ACC112 (cell line): ENCODE results near the gene CCDC146.
"Not testable (repeated sequence)": the region's sequence is repeated elsewhere in the genome, so short reads cannot be mapped to it uniquely, and the experiment has no call there.

ENCODE experiments used
- H2AFZ ChIP-seq: fragments of 200-600 bp; sonication (generic); one replicate; pipeline ENCODE4 v1.6.0; 2017; ENCODE audit warnings: antibody characterized with exemption, low read length; ENCODE audit not compliant: unreplicated experiment
- H3K27ac ChIP-seq: fragments of 200-600 bp; sonication (generic); 2 replicates; pipeline ENCODE4 v1.5.1; 2014; ENCODE audit warnings: low read depth, mild to moderate bottlenecking, antibody characterized with exemption, low read length, moderate library complexity
- H3K27me3 ChIP-seq: fragments of 200-600 bp; sonication (generic); 2 replicates; pipeline ENCODE4 v1.6.1; 2014; ENCODE audit warnings: mild to moderate bottlenecking, antibody characterized with exemption, low read length, moderate library complexity, mixed read lengths; ENCODE audit not compliant: insufficient read depth
- H3K36me3 ChIP-seq: fragments of 200-600 bp; sonication (generic); 2 replicates; pipeline ENCODE4 v1.6.1; 2016; ENCODE audit warnings: mild to moderate bottlenecking, antibody characterized with exemption, low read length, moderate library complexity, mixed read lengths; ENCODE audit not compliant: insufficient read depth
- H3K4me1 ChIP-seq: fragments of 200-600 bp; sonication (generic); one replicate; pipeline ENCODE4 v1.6.1; 2016; ENCODE audit warnings: low read length, mixed read lengths; ENCODE audit not compliant: insufficient read depth, unreplicated experiment, control insufficient read depth
- H3K4me3 ChIP-seq: fragments of 200-600 bp; sonication (generic); 2 replicates; pipeline ENCODE4 v1.5.1; 2014; ENCODE audit warnings: mild to moderate bottlenecking, low read depth, low read length
- H3K79me2 ChIP-seq: fragments of 200-600 bp; sonication (generic); one replicate; pipeline ENCODE4 v1.6.0; 2016; ENCODE audit warnings: low read length; ENCODE audit not compliant: control insufficient read depth, unreplicated experiment, insufficient read depth

CCDC146 gene

GRCh38 chr7:77226357-77226839 lies 104.0 kb downstream of the CCDC146 start:
- Histone ChIP-seq H3K4me3 (no peak overlapping the region), H3K36me3 (no peaks in the 10 kb centered on the region), H3K4me1 (peaks cover 13% of the 10 kb centered on the region), H3K27ac (0 out of 2 replicates have a peak overlapping the region, but pooled peaks have one; percentile 7), H3K79me2 (no peaks in the 10 kb centered on the region), H2AFZ (no peak overlapping the region), H3K27me3 (no peaks in the 10 kb centered on the region)

GRCh38 chr7:77228795-77229194 lies 106.4 kb downstream of the CCDC146 start:
- H3K4me1 ChIP-seq, result peaks cover 13% of the 10 kb centered on the region
- not testable (repeated sequence) for H3K4me3 ChIP-seq, H2AFZ ChIP-seq, H3K79me2 ChIP-seq, H3K36me3 ChIP-seq, H3K27ac ChIP-seq, H3K27me3 ChIP-seq

- Histone ChIP-seq H3K27me3 (no peaks in the 10 kb centered on the region), H3K79me2 (no peaks in the 10 kb centered on the region), H3K27ac (no peak overlapping the region), H3K4me3 (no peak overlapping the region), H3K4me1 (no peaks in the 10 kb centered on the region), H2AFZ (no peak overlapping the region), H3K36me3 (no peaks in the 10 kb centered on the region)
Observed at GRCh38 chr7:77232467-77232866, 110.1 kb downstream of the CCDC146 start.

GRCh38 chr7:77235276-77235675 lies 112.9 kb downstream of the CCDC146 start:
- no peaks in the 10 kb centered on the region for H3K27me3 ChIP-seq
- H2AFZ ChIP-seq, result no peak overlapping the region
- no peak overlapping the region for H3K27ac ChIP-seq
- H3K4me3 ChIP-seq, result no peak overlapping the region
- H3K79me2 ChIP-seq, result no peaks in the 10 kb centered on the region
- H3K4me1 ChIP-seq, result no peaks in the 10 kb centered on the region
- H3K36me3 ChIP-seq, result no peaks in the 10 kb centered on the region

- Histone ChIP-seq H3K4me1 (no peaks in the 10 kb centered on the region), H3K4me3 (no peak overlapping the region), H2AFZ (no peak overlapping the region), H3K36me3 (no peaks in the 10 kb centered on the region), H3K27ac (no peak overlapping the region), H3K27me3 (no peaks in the 10 kb centered on the region), H3K79me2 (no peaks in the 10 kb centered on the region)
Observed at GRCh38 chr7:77238703-77239136, 116.3 kb downstream of the CCDC146 start.

GRCh38 chr7:77239471-77239870 lies 117.1 kb downstream of the CCDC146 start:
- Histone ChIP-seq H3K4me3 (no peak overlapping the region), H3K27ac (no peak overlapping the region), H3K4me1 (no peaks in the 10 kb centered on the region), H3K27me3 (no peaks in the 10 kb centered on the region), H3K36me3 (no peaks in the 10 kb centered on the region), H3K79me2 (no peaks in the 10 kb centered on the region), H2AFZ (no peak overlapping the region)

GRCh38 chr7:77242068-77242467 lies 119.7 kb downstream of the CCDC146 start:
- H3K27ac ChIP-seq, result no peak overlapping the region
- no peak overlapping the region for H2AFZ ChIP-seq
- peaks cover 15% of the 10 kb centered on the region for H3K4me1 ChIP-seq
- no peaks in the 10 kb centered on the region for H3K27me3 ChIP-seq
- H3K79me2 ChIP-seq, result no peaks in the 10 kb centered on the region
- no peak overlapping the region for H3K4me3 ChIP-seq
- no peaks in the 10 kb centered on the region for H3K36me3 ChIP-seq

GRCh38 chr7:77242554-77242953 lies 120.1 kb downstream of the CCDC146 start:
- no peaks in the 10 kb centered on the region for H3K27me3 ChIP-seq
- no peak overlapping the region for H2AFZ ChIP-seq
- H3K4me3 ChIP-seq, result no peak overlapping the region
- H3K79me2 ChIP-seq, result no peaks in the 10 kb centered on the region
- peaks cover 15% of the 10 kb centered on the region for H3K4me1 ChIP-seq
- H3K27ac ChIP-seq, result no peak overlapping the region
- H3K36me3 ChIP-seq, result no peaks in the 10 kb centered on the region

- no peaks in the 10 kb centered on the region for H3K79me2 ChIP-seq
- H2AFZ ChIP-seq, result no peak overlapping the region
- no peak overlapping the region for H3K4me3 ChIP-seq
- H3K27ac ChIP-seq, result no peak overlapping the region
- peaks cover 15% of the 10 kb centered on the region for H3K4me1 ChIP-seq
- no peaks in the 10 kb centered on the region for H3K27me3 ChIP-seq
- no peaks in the 10 kb centered on the region for H3K36me3 ChIP-seq
Observed at GRCh38 chr7:77244222-77244934, 122.0 kb downstream of the CCDC146 start.

- Histone ChIP-seq H3K27ac (peak overlapping the region; percentile 11; the same call in 1 of the 2 replicates), H3K27me3 (no peaks in the 10 kb centered on the region), H3K4me3 (no peak overlapping the region), H2AFZ (no peak overlapping the region), H3K79me2 (no peaks in the 10 kb centered on the region), H3K4me1 (peaks cover 15% of the 10 kb centered on the region), H3K36me3 (no peaks in the 10 kb centered on the region)
Observed at GRCh38 chr7:77245015-77245755, 122.8 kb downstream of the CCDC146 start.
